Neutrophil (primary cell): ENCODE measurements around the gene MCM7.

Experiments
- H3K27ac ChIP-seq: fragments of 200-600 bp; sonication (generic); 2 replicates; pipeline ENCODE4 v1.5.1; 2016; ENCODE audit warnings: mild to moderate bottlenecking, moderate library complexity
- H3K27me3 ChIP-seq: fragments of 200-600 bp; sonication (generic); 2 replicates; pipeline ENCODE4 v1.6.0; 2016; ENCODE audit warnings: mild to moderate bottlenecking
- H3K36me3 ChIP-seq: fragments of 200-600 bp; sonication (generic); 2 replicates; pipeline ENCODE4 v1.5.1; 2017
- H3K4me1 ChIP-seq, 2 experiments: fragments of 200-600 bp in 1 of 2; sonication (generic) in 1 of 2; 1 replicate in 1 of 2; 2 replicates in 1 of 2; pipeline versions ENCODE4 v1.5.1 to v1.6.1; 2013 to 2016; ENCODE audit warnings: low read depth in 1 of 2, low read length in 1 of 2, mild to moderate bottlenecking in 1 of 2, moderate library complexity in 1 of 2; ENCODE audit not compliant: control insufficient read depth in 1 of 2, insufficient read depth in 1 of 2
- H3K4me3 ChIP-seq, 2 experiments: fragments of 200-600 bp in 1 of 2; sonication (generic) in 1 of 2; 1 replicate in 1 of 2; 2 replicates in 1 of 2; pipeline ENCODE4 v1.5.1; 2013 to 2016; ENCODE audit warnings: low read depth in 1 of 2, low read length in 1 of 2, mild to moderate bottlenecking in 1 of 2, moderate library complexity in 1 of 2
- H3K9me3 ChIP-seq: fragments of 200-600 bp; sonication (generic); 2 replicates; pipeline ENCODE4 v1.5.1; 2016
- TF ChIP-seq, protein P1 (sequence below): fragments of 200-600 bp; sonication (generic); IDR thresholded peaks from 2 replicates; pipeline ENCODE4 v1.5.1; 2016; ENCODE audit warnings: antibody characterized with exemption

Gene MCM7

DNA sequence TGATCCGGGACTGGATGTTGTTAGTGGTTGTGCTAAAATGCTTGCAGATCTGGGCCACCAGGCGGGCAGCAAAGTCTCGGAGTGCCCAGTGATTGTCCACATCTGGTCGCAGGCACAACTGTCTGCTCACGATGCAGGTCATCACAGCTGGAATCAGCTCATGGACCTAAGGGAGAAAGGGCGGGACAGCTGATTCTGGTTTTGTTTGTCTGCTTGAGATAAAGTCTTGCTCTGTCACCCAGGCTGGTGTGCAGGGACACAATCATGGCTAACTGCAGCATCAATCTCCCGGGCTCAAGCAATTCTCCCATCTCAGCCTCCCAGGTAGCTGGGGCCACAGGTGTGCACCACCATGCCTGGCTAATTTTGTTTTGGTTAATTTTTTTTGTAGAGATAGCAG is 10.0 kb upstream of the MCM7 start:
- no peaks in the 10 kb centered on the region for H3K4me1 ChIP-seq
- H3K9me3 ChIP-seq: no peaks in the 10 kb centered on the region
- H3K27me3 ChIP-seq: no peaks in the 10 kb centered on the region
- H3K27ac ChIP-seq: no peak overlapping the region
- peaks cover 75% of the 10 kb centered on the region for H3K36me3 ChIP-seq
- H3K4me3 ChIP-seq: no peak overlapping the region
- TF ChIP-seq, protein P1, sequence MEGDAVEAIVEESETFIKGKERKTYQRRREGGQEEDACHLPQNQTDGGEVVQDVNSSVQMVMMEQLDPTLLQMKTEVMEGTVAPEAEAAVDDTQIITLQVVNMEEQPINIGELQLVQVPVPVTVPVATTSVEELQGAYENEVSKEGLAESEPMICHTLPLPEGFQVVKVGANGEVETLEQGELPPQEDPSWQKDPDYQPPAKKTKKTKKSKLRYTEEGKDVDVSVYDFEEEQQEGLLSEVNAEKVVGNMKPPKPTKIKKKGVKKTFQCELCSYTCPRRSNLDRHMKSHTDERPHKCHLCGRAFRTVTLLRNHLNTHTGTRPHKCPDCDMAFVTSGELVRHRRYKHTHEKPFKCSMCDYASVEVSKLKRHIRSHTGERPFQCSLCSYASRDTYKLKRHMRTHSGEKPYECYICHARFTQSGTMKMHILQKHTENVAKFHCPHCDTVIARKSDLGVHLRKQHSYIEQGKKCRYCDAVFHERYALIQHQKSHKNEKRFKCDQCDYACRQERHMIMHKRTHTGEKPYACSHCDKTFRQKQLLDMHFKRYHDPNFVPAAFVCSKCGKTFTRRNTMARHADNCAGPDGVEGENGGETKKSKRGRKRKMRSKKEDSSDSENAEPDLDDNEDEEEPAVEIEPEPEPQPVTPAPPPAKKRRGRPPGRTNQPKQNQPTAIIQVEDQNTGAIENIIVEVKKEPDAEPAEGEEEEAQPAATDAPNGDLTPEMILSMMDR: no peak

DNA sequence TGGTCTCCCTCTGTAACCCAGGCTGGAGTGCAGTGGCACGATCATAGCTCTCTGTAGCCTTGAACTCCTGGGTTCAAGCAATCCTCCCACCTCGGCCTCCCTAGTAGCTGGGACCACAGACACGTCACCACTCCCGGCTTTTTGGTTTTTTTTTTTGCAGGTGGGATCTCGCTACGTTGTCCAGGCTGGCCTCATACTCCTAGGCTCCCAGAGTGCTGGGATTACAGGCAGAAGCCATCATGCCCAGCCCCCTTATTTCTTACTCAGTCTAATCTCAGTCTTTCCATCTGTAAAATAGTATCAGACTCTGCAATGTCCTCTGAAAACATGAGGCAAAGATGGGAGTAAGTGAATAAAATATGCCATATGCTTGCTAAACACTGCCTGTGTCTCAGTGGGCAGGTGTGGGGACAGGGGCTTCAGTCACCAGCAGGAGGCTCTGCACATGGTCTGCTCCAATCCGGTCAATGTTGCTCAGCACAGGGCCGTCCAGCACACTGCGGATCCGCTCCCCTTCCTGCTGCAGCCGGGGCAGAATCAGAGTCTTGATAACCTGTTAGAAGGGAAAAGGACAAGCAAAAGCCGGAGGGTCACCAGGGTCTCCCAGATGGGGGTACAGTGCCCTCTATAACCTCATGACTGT is 8.4 kb upstream of the MCM7 start:
- Histone ChIP-seq H3K4me1 (no peaks in the 10 kb centered on the region), H3K4me3 (no peak overlapping the region), H3K9me3 (no peaks in the 10 kb centered on the region), H3K27me3 (no peaks in the 10 kb centered on the region), H3K36me3 (peaks cover 87% of the 10 kb centered on the region), H3K27ac (no peak overlapping the region)
- TF ChIP-seq, protein P1: no peak

DNA sequence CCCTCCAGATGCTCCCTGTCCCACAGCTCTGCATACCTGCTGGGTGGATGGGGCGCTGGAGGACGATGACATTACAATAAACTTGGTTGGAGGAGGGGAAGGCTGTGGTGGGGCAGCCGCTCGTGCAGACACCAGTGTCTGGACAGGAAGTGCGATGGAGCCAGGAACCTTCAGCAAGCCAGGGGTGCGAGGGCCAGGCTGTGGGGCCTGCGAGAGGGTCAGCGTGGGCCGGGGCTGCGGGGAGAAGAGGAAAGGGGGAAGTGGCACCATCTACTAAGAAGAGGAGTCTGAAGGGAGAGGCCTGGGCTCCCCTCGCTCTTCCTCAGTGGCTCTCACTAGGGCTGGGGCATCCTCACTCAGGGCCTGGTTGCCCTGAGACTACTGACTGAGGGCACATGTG is 6.7 kb upstream of the MCM7 start:
- peaks cover 75% of the 10 kb centered on the region for H3K36me3 ChIP-seq
- H3K9me3 ChIP-seq: no peaks in the 10 kb centered on the region
- no peaks in the 10 kb centered on the region for H3K27me3 ChIP-seq
- no peak overlapping the region for H3K4me3 ChIP-seq
- H3K27ac ChIP-seq: no peak overlapping the region
- TF ChIP-seq, protein P1: no peak
- no peaks in the 10 kb centered on the region for H3K4me1 ChIP-seq

DNA sequence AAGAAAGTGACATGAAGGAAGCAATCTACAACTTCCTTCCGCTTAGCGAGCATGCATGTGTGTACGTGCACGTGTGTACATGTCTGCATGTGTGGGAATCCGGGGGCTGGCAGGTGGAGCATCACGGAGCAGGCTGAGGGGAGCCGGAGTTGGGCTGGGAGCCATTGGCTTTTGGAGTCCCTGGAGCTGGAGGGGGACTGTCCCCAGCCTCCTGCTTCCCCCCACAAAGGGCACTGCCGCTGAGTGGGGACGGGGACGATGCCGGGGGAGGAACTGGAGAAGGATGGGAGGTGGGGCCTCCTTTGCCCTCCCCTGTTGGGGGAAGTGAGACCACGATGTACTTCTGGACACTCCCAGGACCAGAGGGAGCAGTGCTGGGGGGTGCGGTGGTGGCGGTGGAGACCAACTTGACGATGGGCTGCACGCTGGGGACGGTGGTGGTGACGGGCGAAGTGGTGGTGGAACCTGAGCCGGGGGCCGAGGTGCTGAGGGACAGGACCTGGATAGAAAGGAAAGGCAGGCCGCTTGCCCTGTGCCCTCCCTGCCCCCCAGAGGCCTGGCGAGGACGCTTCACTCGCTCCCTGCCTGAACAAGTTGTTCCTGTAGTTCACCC is 6.0 kb upstream of the MCM7 start:
- Histone ChIP-seq H3K4me3 (no peak overlapping the region), H3K9me3 (no peaks in the 10 kb centered on the region), H3K27ac (no peak overlapping the region), H3K27me3 (no peaks in the 10 kb centered on the region), H3K36me3 (peaks cover 68% of the 10 kb centered on the region), H3K4me1 (peaks cover 0 to under 1% of the 10 kb centered on the region in 2 experiments)
- TF ChIP-seq, protein P1: no peak

DNA sequence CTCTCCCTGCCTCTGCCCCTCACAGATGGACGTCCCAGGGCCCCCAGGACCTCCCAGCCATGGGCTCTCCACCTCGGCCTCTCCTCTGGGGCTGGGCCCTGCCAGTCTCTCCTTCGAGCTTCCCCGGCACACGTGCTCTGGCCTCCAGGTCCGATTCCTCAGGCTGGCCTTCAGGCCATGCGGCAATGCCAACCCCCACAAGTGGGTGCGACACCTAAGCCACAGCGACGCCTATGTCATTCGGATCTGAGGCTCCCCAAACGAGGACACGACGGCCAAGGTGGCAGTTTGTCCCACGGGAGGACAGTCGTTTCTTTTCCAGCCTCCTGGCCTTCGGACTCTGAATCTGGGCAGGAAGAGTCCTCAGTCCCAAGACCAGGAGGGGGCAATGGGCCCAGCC is 5.4 kb upstream of the MCM7 start:
- Histone ChIP-seq H3K4me1 (peaks cover 0 to 5% of the 10 kb centered on the region in 2 experiments), H3K36me3 (peaks cover 62% of the 10 kb centered on the region), H3K27me3 (no peaks in the 10 kb centered on the region), H3K4me3 (no peak overlapping the region), H3K27ac (no peak overlapping the region), H3K9me3 (no peaks in the 10 kb centered on the region)
- TF ChIP-seq, protein P1: no peak
